GM19043 (cell line): ENCODE measurements around the gene DNASE1L1.

ENCODE experiments used
- ATAC-seq: cut with Tn5 transposase; IDR thresholded peaks from one replicate; pipeline ENCODE4 v1.9.1; 2021; ENCODE audit warnings: low read depth; ENCODE audit not compliant: unreplicated experiment

DNASE1L1 gene

GRCh38 chrX:154370300-154371016 lies 38.6 kb downstream of the DNASE1L1 start:
- ATAC-seq: no peak

GRCh38 chrX:154369449-154370299 lies 39.4 kb downstream of the DNASE1L1 start:
- no peak for ATAC-seq

GRCh38 chrX:154368630-154369448 lies 40.2 kb downstream of the DNASE1L1 start:
- no peak for ATAC-seq

- ATAC-seq: no peak
These were observed 41.4 kb downstream of the DNASE1L1 start for GRCh38 chrX:154367474-154368308.

GRCh38 chrX:154366666-154367055 lies 42.4 kb downstream of the DNASE1L1 start:
- ATAC-seq: no peak

- ATAC-seq: no peak
These were observed 42.9 kb downstream of the DNASE1L1 start for GRCh38 chrX:154365997-154366665.

GRCh38 chrX:154365052-154365600 lies 43.9 kb downstream of the DNASE1L1 start:
- ATAC-seq: no peak

GRCh38 chrX:154363706-154364439 lies 45.2 kb downstream of the DNASE1L1 start:
- no peak for ATAC-seq

- no peak for ATAC-seq
These were observed 46.8 kb downstream of the DNASE1L1 start for GRCh38 chrX:154362085-154362742.

GRCh38 chrX:154360155-154360713 lies 48.8 kb downstream of the DNASE1L1 start:
- ATAC-seq: no peak

- ATAC-seq: no peak
These were observed 49.5 kb downstream of the DNASE1L1 start for GRCh38 chrX:154359362-154360154.

GRCh38 chrX:154358829-154359228 lies 50.2 kb downstream of the DNASE1L1 start:
- ATAC-seq: no peak

- ATAC-seq: no peak
These were observed 51.0 kb downstream of the DNASE1L1 start for GRCh38 chrX:154358011-154358410.

GRCh38 chrX:154357205-154357604 lies 51.8 kb downstream of the DNASE1L1 start:
- no peak for ATAC-seq

GRCh38 chrX:154356596-154356995 lies 52.5 kb downstream of the DNASE1L1 start:
- ATAC-seq: no peak

- ATAC-seq: no peak
These were observed 53.3 kb downstream of the DNASE1L1 start for GRCh38 chrX:154355776-154356140.
